HepG2 (cell line): ENCODE results near the gene CDC123. TPM values are rescaled to one million over a fixed set of nuclear protein-coding genes. Genes with fewer than 3 reads are reported as not detected.
A peak's percentile ranks its signal among the peaks of the same experiment; 100 is the strongest.

Source experiments
- CBX5 ChIP-seq: sonication (generic); formaldehyde crosslinking; IDR thresholded peaks from 2 replicates; pipeline ENCODE4 v1.4.0; 2020; ENCODE audit warnings: missing genetic modification reagents, borderline replicate concordance
- GATA4 ChIP-seq: sonication (generic); IDR thresholded peaks from 2 replicates; pipeline ENCODE4 v1.6.1; 2016; ENCODE audit warnings: antibody characterized with exemption, low read depth, borderline replicate concordance
- GZF1 ChIP-seq: sonication (generic); formaldehyde crosslinking; IDR thresholded peaks from 2 replicates; pipeline ENCODE4 v1.5.1; 2020; ENCODE audit warnings: mild to moderate bottlenecking, missing genetic modification reagents
- HIVEP1 ChIP-seq: sonication (generic); formaldehyde crosslinking; IDR thresholded peaks from 2 replicates; pipeline ENCODE4 v1.4.0; 2020; ENCODE audit warnings: mild to moderate bottlenecking, missing genetic modification reagents
- HNF4G ChIP-seq, 2 experiments: sonication (generic) in 1 of 2; formaldehyde crosslinking in 1 of 2; IDR thresholded peaks; 2 replicates each; pipeline versions ENCODE4 v1.4.0 to v1.6.1; 2011 to 2020; ENCODE audit warnings: borderline replicate concordance in 2 of 2, low read depth in 2 of 2, mild to moderate bottlenecking in 2 of 2, low read length in 1 of 2, missing genetic modification reagents in 1 of 2, moderate library complexity in 1 of 2
- IRF2 ChIP-seq: IDR thresholded peaks from 2 replicates; pipeline ENCODE4 v1.6.1; 2018; ENCODE audit warnings: missing genetic modification reagents, missing compliant biosample characterization
- MBNL3 ChIP-seq: fragments of 250-450 bp; sonication (Bioruptor Pico); conservative IDR thresholded peaks from 2 replicates; pipeline ENCODE4 v1.8.0; 2022; ENCODE audit warnings: mild to moderate bottlenecking, inconsistent platforms
- MED1 ChIP-seq: sonication (generic); formaldehyde crosslinking; IDR thresholded peaks from 2 replicates; pipeline ENCODE4 v1.4.0; 2020; ENCODE audit warnings: missing genetic modification reagents
- MNT ChIP-seq: fragments of 450-650 bp; IDR thresholded peaks from 2 replicates; pipeline ENCODE4 v1.6.1; 2016
- MTA1 ChIP-seq: sonication (generic); formaldehyde crosslinking; IDR thresholded peaks from 2 replicates; pipeline ENCODE4 v1.4.0; 2020; ENCODE audit warnings: missing genetic modification reagents, mild to moderate bottlenecking, borderline replicate concordance
- POLR2A ChIP-seq, 2 experiments: IDR thresholded peaks; 2 replicates each; pipeline ENCODE4 v1.6.1; 2011; ENCODE audit warnings: low read depth in 2 of 2, low read length in 2 of 2, mild to moderate bottlenecking in 1 of 2, moderate library complexity in 1 of 2; ENCODE audit not compliant: insufficient read depth in 1 of 2
- SOX13 ChIP-seq, 3 experiments: fragments of 450-650 bp in 1 of 3; sonication (generic) in 1 of 3; formaldehyde crosslinking in 1 of 3; IDR thresholded peaks in 2 of 3; conservative IDR thresholded peaks in 1 of 3; 2 replicates each; pipeline versions ENCODE4 v1.5.0 to v1.6.1; 2016 to 2020; ENCODE audit warnings: antibody characterized with exemption in 1 of 3, mild to moderate bottlenecking in 1 of 3, missing compliant biosample characterization in 1 of 3, missing genetic modification reagents in 1 of 3, moderate library complexity in 1 of 3
- YEATS2 ChIP-seq: sonication (generic); formaldehyde crosslinking; IDR thresholded peaks from 2 replicates; pipeline ENCODE4 v1.4.0; 2020; ENCODE audit warnings: missing genetic modification reagents, borderline replicate concordance
- ZFP36 ChIP-seq: fragments of 150-350 bp; IDR thresholded peaks from 2 replicates; pipeline ENCODE4 v1.6.1; 2018; ENCODE audit warnings: borderline replicate concordance, low read length, low read depth; ENCODE audit not compliant: partially characterized antibody
- ZFP36L2 ChIP-seq: sonication (generic); formaldehyde crosslinking; IDR thresholded peaks from 2 replicates; pipeline ENCODE4 v1.4.0; 2020; ENCODE audit warnings: missing genetic modification reagents
- ZNF329 ChIP-seq: sonication (generic); formaldehyde crosslinking; IDR thresholded peaks from 2 replicates; pipeline ENCODE4 v1.9.0; 2021; ENCODE audit warnings: low read depth, mild to moderate bottlenecking, missing genetic modification reagents
- ZNF331 ChIP-seq: sonication (generic); formaldehyde crosslinking; IDR thresholded peaks from 2 replicates; pipeline ENCODE4 v1.4.0; 2020; ENCODE audit warnings: missing genetic modification reagents
- ZNF7 ChIP-seq: IDR thresholded peaks from 2 replicates; pipeline ENCODE4 v1.6.1; 2016; ENCODE audit warnings: missing biosample characterization, missing genetic modification reagents
- ZNF83 ChIP-seq: sonication (generic); formaldehyde crosslinking; IDR thresholded peaks from 2 replicates; pipeline ENCODE4 v1.4.0; 2020; ENCODE audit warnings: missing genetic modification reagents, mild to moderate bottlenecking, borderline replicate concordance
- ZNF879 ChIP-seq: sonication (generic); formaldehyde crosslinking; IDR thresholded peaks from 2 replicates; pipeline ENCODE4 v1.8.1; 2023; ENCODE audit warnings: missing genetic modification reagents
- ZSCAN25 ChIP-seq: sonication (generic); formaldehyde crosslinking; IDR thresholded peaks from 2 replicates; pipeline ENCODE4 v1.8.0; 2022; ENCODE audit warnings: mild to moderate bottlenecking, missing genetic modification reagents
- polyA plus RNA-seq, 8 experiments: library from polyadenylated mRNA; depleted of rRNA in 3 of 8; stranded (reverse) in 7 of 8; unstranded in 1 of 8; fragments of >200 nt; fragmentation: Illumina TruSeq in 4 of 8; extraction: Trizol in 4 of 8; gene quantifications; 2 replicates each; pipeline versions ENCODE4 v1.2.1 to v1.2.3, GENCODE V29; 2011 to 2016; ENCODE audit warnings: low read depth in 4 of 8, missing spikeins in 1 of 8, mixed read lengths in 1 of 8; ENCODE audit not compliant: insufficient read depth in 1 of 8
- total RNA-seq, 5 experiments: library from RNA; depleted of rRNA; stranded (reverse); fragments of >200 nt; fragmentation: Illumina TruSeq; extraction: Trizol; gene quantifications; 2 replicates each; pipeline ENCODE4 v1.2.3, GENCODE V29; 2016; ENCODE audit warnings: low read depth in 1 of 5
- TF ChIP-seq, protein P1 (sequence below): sonication (generic); formaldehyde crosslinking; IDR thresholded peaks from 2 replicates; pipeline ENCODE4; 2020; ENCODE audit warnings: missing genetic modification reagents, mild to moderate bottlenecking, borderline replicate concordance

Gene CDC123
- total and polyA plus RNA-seq, 2 of the 13 experiments (the other 11 are each of a cell fraction or from before 2014, with no cell fraction given), result 63.3 to 153 TPM

DNA sequence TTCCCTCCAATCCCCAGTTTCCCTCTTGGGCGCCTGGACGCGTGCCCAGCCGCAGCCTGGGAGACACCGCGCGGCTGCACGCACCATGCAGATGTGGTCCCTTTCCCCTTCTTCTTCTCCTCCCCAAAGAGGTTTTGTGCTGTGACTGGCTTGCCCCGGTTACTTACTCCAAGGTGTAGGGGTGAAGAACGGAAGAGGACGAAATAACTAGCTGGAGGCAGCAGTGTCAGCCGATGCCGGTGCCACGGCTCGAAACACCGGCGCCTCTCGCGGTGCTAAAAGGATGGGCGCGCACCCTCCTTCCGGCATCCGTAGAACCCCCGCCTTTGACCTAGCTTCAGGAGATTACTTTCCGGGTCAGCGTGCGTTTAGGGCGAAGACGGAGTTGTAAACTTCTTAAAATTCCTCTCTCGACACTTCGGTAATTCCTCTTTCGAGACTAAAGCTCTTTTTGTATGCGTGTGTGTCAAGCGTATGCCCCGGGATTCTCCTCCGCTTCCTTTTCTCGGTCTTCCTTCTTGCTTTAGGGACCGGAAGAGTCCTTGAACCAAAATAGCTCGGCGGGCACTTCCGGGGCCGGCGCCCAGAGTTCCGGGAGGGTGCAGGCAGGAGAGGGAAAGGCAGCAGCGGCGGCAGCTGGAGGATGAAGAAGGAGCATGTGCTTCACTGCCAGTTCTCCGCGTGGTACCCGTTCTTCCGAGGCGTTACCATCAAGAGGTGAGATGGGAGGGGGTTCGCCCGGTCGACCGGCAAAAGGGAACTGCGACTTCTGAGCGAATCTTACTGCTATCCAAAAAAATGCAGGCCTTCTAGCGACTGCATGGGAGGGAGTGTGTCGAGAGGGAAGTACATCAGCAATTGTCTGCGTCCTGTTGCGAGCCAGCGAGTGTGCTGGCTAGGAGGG is at the start of gene CDC123, which contains the start of gene NUDT5 (continued):
- TF ChIP-seq YEATS2 (peak; percentile 80), ZNF331 (CRISPR knock-in tag) (peak; percentile 54; the same call in 1 of the 2 replicates), ZFP36L2 (no peak), ZFP36 (no peak), ZSCAN25 (CRISPR knock-in tag) (peak; percentile 57), GATA4 (peak; percentile 33; the same call in 1 of the 2 replicates), HIVEP1 (CRISPR knock-in tag) (peak; percentile 51; the same call in 1 of the 2 replicates), SOX13 (IDR thresholded peaks at IDR 0.05) (peak; percentile 18; the same call in 1 of the 2 replicates), SOX13 (CRISPR knock-in tag; conservative IDR thresholded peaks at IDR 0.05 in 1 of 2, IDR thresholded peaks at IDR 0.05 in 1 of 2) (no peak), MBNL3 (CRISPR knock-in tag) (no peak), CBX5 (CRISPR knock-in tag) (peak; percentile 79; the same call in 1 of the 2 replicates), MED1 (CRISPR knock-in tag) (peak; percentile 56; the same call in 1 of the 2 replicates), IRF2 (peak; percentile 48; the same call in 1 of the 2 replicates), HNF4G (IDR thresholded peaks at IDR 0.05; ENCODE audit: borderline replicate concordance, low read depth, low read length) (peak; percentile 19; the same call in 1 of the 2 replicates), HNF4G (CRISPR knock-in tag; IDR thresholded peaks at IDR 0.05; ENCODE audit: borderline replicate concordance, low read depth) (no peak), ZNF879 (CRISPR knock-in tag) (no peak), ZNF329 (CRISPR knock-in tag) (no peak; the same call in 1 of the 2 replicates), MTA1 (CRISPR knock-in tag) (peak; percentile 34; the same call in 1 of the 2 replicates), POLR2A (IDR thresholded peaks at IDR 0.05; ENCODE audit: insufficient read depth in 1 of 2, low read depth in 2 of 2, low read length in 2 of 2) (peak; percentile 73 to 75), ZNF83 (0 out of 2 replicates have a peak, but pooled peaks have one; percentile 60), MNT (peak; percentile 19; the same call in 1 of the 2 replicates), ZNF7 (0 out of 2 replicates have a peak, but pooled peaks have one; percentile 2), GZF1 (CRISPR knock-in tag) (peak; percentile 25; the same call in 1 of the 2 replicates)
- TF ChIP-seq, protein P1, sequence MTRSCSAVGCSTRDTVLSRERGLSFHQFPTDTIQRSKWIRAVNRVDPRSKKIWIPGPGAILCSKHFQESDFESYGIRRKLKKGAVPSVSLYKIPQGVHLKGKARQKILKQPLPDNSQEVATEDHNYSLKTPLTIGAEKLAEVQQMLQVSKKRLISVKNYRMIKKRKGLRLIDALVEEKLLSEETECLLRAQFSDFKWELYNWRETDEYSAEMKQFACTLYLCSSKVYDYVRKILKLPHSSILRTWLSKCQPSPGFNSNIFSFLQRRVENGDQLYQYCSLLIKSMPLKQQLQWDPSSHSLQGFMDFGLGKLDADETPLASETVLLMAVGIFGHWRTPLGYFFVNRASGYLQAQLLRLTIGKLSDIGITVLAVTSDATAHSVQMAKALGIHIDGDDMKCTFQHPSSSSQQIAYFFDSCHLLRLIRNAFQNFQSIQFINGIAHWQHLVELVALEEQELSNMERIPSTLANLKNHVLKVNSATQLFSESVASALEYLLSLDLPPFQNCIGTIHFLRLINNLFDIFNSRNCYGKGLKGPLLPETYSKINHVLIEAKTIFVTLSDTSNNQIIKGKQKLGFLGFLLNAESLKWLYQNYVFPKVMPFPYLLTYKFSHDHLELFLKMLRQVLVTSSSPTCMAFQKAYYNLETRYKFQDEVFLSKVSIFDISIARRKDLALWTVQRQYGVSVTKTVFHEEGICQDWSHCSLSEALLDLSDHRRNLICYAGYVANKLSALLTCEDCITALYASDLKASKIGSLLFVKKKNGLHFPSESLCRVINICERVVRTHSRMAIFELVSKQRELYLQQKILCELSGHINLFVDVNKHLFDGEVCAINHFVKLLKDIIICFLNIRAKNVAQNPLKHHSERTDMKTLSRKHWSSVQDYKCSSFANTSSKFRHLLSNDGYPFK (CRISPR knock-in tag), result peak; percentile 91; the same call in 1 of the 2 replicates
